T-helper 1 cell treated with Interleukin-12 subunit alpha and Interleukin-12 subunit beta and Interleukin-4 antibody, amounts not matched to agents 30 ng/mL and 1 ng/mL, for 36 hours (primary cell): ENCODE results near the gene KDM7A. TPM values are rescaled to one million over a fixed set of nuclear protein-coding genes. Genes with fewer than 3 reads are reported as not detected.

Experiments
- intact Hi-C: fragments of 100-400 bp; cut with micrococcal nuclease; formaldehyde crosslinking; loops from one replicate; pipeline ENCODE4 v1.15.1; 2024
- total RNA-seq: library from RNA; stranded (reverse); gene quantifications from 2 replicates; pipeline ENCODE4 v1.2.3, GENCODE V29; 2022

The KDM7A gene
- total RNA-seq, 1 donor from 2014 or later: 29.1 TPM

GRCh38 chr7:140035400-140036223 lies 141.2 kb downstream of the KDM7A start:
- intact Hi-C loops: loop anchor here (5.0 kb wide), 1 partner anchor 267 kb away; no protein-coding TSS in a partner anchor

Other genes with a start within 250 kb of the KDM7A start
- gene PARP12, start 114.0 kb downstream of the KDM7A start, total RNA-seq: 164 and 172 TPM in 2 replicates
- 78.5 and 86.4 TPM in 2 replicates for gene SLC37A3, start 221.5 kb upstream of the KDM7A start, total RNA-seq
- 16.3 and 16.5 TPM in 2 replicates for gene RAB19, start 227.1 kb upstream of the KDM7A start, total RNA-seq